PFSK-1 (cell line): Measurements from ENCODE around the gene CCDC8.

Source experiments
- FOXP2 ChIP-seq: optimal IDR thresholded peaks from 2 replicates; pipeline ENCODE3; 2011; ENCODE audit warnings: borderline replicate concordance, control low read depth, inconsistent platforms; ENCODE audit not compliant: insufficient read depth; ENCODE audit errors: extremely low read length, extremely low read depth
- POLR2AphosphoS5 ChIP-seq: IDR thresholded peaks from 2 replicates; pipeline ENCODE4 v1.6.1; 2012; ENCODE audit warnings: low read depth, mild to moderate bottlenecking, control low read depth, low read length, moderate library complexity
- REST ChIP-seq, 2 experiments: IDR thresholded peaks; 2 replicates each; pipeline versions ENCODE4 v1.6.1 to v1.8.0; 2011 to 2012; ENCODE audit warnings: low read depth in 2 of 2, low read length in 2 of 2, control low read depth in 1 of 2, inconsistent platforms in 1 of 2, mild to moderate bottlenecking in 1 of 2, moderate library complexity in 1 of 2; ENCODE audit not compliant: insufficient read depth in 1 of 2
- SIN3A ChIP-seq: IDR thresholded peaks from 2 replicates; pipeline ENCODE4 v1.6.1; 2012; ENCODE audit warnings: mild to moderate bottlenecking, low read length, moderate library complexity, borderline replicate concordance; ENCODE audit not compliant: insufficient read depth

GRCh38 chr19:46453661-46454060 is 40.3 kb upstream of the CCDC8 start:
- TF ChIP-seq POLR2AphosphoS5: no peak
- TF ChIP-seq SIN3A: no peak
- no peak for TF ChIP-seq REST (IDR thresholded peaks at IDR 0.05; ENCODE audit: insufficient read depth in 1 of 2, low read depth in 2 of 2, low read length in 2 of 2)
- no peak for TF ChIP-seq FOXP2
